Inflammatory macrophage (primary cell): ENCODE data around the gene SRP68.
"Not testable (repeated sequence)": the region's sequence is repeated elsewhere in the genome, so short reads cannot be mapped to it uniquely, and the experiment has no call there.

Experiments
- DNase-seq, 2 donors: peaks; one replicate each; pipeline ENCODE4 v3.0.0-alpha.2; 2020 to 2022

The SRP68 gene

GRCh38 chr17:76076765-76077583 lies 4.7 kb upstream of the SRP68 start:
- DNase-seq: no peak

GRCh38 chr17:76076146-76076764 lies 3.9 kb upstream of the SRP68 start:
- no peak for DNase-seq

GRCh38 chr17:76075364-76076145 lies 3.2 kb upstream of the SRP68 start:
- peak; percentile 16 to 34 for DNase-seq

GRCh38 chr17:76074390-76075363 lies 2.4 kb upstream of the SRP68 start, which contains the start of gene GALR2:
Gene GALR2 (plus strand): TSS chr17:76074781. CDS start chr17:76074884, 103 bp downstream.
- no peak for DNase-seq

- DNase-seq: no peak
Observed at GRCh38 chr17:76071531-76072147, 678 bp downstream of the SRP68 start.

GRCh38 chr17:76065775-76066174 lies 6.5 kb downstream of the SRP68 start:
- no peak for DNase-seq

- no peak for DNase-seq
Observed at GRCh38 chr17:76063875-76064546, 8.3 kb downstream of the SRP68 start.

- not testable (repeated sequence) for DNase-seq
Observed at GRCh38 chr17:76058264-76058663, 14.1 kb downstream of the SRP68 start.

- no peak for DNase-seq
Observed at GRCh38 chr17:76056882-76057281, 15.4 kb downstream of the SRP68 start.

GRCh38 chr17:76054112-76054476 lies 18.2 kb downstream of the SRP68 start:
- DNase-seq: no peak

- DNase-seq: peak; percentile 43 to 64
Observed at GRCh38 chr17:76053246-76054111, 18.8 kb downstream of the SRP68 start.

GRCh38 chr17:76051561-76051960 lies 20.8 kb downstream of the SRP68 start:
- no peak for DNase-seq

GRCh38 chr17:76050538-76051467 lies 21.5 kb downstream of the SRP68 start:
- no peak for DNase-seq

GRCh38 chr17:76049836-76050537 lies 22.3 kb downstream of the SRP68 start:
- DNase-seq: peak in 1 of 2 donors; percentile 17

- DNase-seq: no peak
Observed at GRCh38 chr17:76049239-76049638, 23.1 kb downstream of the SRP68 start.

- DNase-seq: no peak
Observed at GRCh38 chr17:76048711-76049110, 23.6 kb downstream of the SRP68 start.

GRCh38 chr17:76048025-76048605 lies 24.2 kb downstream of the SRP68 start:
- peak in 1 of 2 donors; percentile 19 for DNase-seq

GRCh38 chr17:76046064-76046463 lies 26.3 kb downstream of the SRP68 start:
- no peak for DNase-seq
